GM19099 (cell line): ENCODE results near the gene COMTD1.

ENCODE experiments used
- POLR2A ChIP-seq: IDR thresholded peaks from 3 replicates; pipeline ENCODE4 v1.6.1; 2011; ENCODE audit warnings: low read depth; ENCODE audit not compliant: insufficient read length; ENCODE audit errors: extremely low read depth

The COMTD1 gene

DNA sequence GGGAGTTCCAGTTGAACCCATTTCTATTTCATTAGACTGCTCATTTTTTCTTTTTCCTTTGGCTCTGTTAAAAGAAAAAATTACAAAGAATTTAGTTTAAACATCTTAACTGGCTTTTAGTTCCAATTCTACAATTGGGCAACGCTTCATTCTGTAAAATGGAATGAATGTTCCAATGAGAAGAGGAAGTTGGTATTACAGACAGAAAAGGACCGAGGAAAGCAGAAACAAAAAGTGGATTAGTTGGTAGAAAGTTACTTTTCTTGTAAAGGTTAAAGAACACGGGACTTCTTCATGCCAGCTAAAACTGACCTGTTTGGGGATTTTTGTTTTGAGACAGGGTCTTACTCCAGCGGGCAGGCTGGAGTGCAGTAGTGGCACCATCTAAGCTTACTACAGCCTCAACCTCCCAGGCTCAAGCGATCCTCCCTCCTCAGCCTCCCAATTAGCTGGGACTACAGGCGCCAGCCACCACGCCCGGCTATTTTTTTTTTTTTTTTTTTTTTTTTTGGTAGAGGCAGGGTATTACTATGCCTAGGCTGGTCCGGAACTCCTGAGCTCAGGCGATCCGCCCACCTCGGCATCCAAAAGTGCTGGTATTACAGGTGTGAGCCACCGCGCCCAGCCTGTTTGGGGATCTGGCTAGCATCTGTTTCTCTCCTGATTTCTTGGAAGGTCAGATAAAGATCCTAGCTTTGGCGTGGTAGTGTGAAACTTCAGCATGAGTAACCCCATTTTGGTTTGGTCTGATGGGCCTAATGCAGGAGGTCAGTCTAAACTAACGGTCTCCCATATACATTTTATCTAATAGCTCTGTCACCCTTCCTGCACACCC lies 26.5 kb downstream of the COMTD1 start:
- no peak for TF ChIP-seq POLR2A

DNA sequence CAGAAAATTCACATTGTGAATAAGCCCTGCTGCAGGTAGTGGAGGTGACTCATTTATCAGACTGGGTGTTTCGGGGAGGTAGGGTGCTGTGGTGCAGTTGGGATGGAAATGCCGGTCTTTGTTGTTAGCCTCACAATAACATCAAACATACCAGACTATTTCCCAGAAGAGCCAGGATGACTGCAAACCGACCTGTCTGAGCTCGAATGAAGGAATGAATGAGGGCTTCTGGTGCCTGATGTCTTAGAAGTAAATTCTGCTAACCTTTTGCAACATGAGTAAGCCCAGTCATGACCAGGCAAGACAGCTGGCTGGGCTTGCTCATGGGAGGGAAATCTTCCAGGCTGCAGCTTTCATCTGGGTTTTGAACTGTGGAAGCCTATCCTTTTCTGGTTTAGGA lies 27.6 kb downstream of the COMTD1 start:
- TF ChIP-seq POLR2A = no peak

GRCh38 chr10:75207857-75208144 lies 28.0 kb downstream of the COMTD1 start:
- TF ChIP-seq POLR2A = no peak

- no peak for TF ChIP-seq POLR2A
Measured at GRCh38 chr10:75207079-75207856, 28.5 kb downstream of the COMTD1 start.

- no peak for TF ChIP-seq POLR2A
Measured at GRCh38 chr10:75205908-75206307, 29.8 kb downstream of the COMTD1 start.

DNA sequence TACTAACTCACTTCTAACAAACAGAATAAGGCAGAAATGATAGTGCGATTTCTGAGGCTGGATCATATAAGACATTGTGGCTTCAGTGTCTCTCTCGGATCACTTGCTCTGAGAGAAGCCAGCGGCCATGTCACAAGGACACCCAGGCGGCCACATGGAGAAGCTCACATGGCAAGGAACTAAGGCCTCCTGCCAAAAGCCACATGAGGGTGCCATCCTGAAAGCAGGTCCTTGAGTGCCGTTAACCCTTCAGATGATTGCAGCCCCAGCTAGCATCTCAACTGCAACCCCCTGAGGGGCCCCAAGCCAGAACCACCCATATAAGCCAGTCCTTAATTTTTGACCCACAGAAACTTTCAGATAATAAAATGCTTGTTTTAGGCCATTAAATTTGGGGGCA lies 32.0 kb downstream of the COMTD1 start:
- no peak for TF ChIP-seq POLR2A

- TF ChIP-seq POLR2A = no peak
Measured at GRCh38 chr10:75202321-75203045, 33.3 kb downstream of the COMTD1 start.

GRCh38 chr10:75201793-75202307 lies 33.9 kb downstream of the COMTD1 start:
- TF ChIP-seq POLR2A = no peak

DNA sequence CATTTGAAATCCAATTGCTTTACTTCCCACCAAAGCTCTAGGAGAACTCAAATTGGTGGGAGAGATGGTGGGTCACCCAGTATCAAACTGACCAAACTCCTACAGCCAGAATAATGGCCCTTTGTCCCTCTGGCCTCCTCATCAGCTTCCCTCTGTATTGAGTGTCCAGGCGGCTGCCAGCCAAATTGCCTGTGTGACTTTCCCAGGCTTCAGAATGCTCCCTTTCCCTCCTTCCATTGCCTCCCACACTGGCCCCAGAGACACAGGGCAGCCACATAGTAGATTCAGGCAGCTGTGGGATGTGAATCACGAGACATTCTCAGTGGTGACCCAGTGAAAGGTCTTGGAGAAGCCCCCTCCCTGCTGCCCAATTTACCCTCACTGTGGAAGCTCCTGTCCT lies 37.9 kb downstream of the COMTD1 start:
- TF ChIP-seq POLR2A = no peak

- TF ChIP-seq POLR2A = no peak
Measured at GRCh38 chr10:75197066-75197465, 38.7 kb downstream of the COMTD1 start.

GRCh38 chr10:75195035-75195763 lies 40.6 kb downstream of the COMTD1 start:
- no peak for TF ChIP-seq POLR2A

DNA sequence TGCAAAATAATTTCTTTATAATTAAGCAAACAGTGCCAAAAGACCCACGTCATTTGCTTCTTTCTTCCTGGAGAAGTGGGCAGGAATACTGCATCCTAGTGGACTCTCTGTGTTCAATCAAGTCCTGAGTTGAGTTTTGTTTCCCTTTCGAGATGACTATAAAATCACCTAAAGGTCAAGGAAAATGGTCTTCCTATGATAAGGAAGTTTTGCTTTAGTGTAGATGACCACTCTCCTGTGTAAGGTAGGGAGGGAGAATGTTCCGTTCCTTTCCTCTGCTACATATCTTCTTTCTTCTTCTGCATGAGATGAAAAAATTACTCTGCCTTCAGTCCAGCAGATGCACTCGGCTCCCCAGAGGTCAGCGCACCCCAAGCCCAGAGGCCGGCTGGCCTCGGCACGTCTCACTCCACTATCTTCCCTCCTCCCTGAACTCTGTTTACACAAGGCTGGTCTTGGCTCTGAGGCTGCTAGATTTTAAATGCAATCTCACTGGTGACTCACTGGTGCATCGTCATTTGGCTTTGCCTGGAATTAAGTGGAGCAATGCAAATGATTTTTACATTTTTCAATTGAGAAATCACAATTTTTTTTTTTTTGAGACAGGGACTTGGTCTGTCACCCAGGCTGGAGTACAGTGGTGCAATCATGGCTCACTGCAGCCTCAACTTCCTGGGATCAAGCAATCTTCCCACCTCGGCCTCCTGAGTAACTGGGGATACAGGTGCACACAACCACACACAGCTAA lies 43.8 kb downstream of the COMTD1 start:
- TF ChIP-seq POLR2A = no peak

DNA sequence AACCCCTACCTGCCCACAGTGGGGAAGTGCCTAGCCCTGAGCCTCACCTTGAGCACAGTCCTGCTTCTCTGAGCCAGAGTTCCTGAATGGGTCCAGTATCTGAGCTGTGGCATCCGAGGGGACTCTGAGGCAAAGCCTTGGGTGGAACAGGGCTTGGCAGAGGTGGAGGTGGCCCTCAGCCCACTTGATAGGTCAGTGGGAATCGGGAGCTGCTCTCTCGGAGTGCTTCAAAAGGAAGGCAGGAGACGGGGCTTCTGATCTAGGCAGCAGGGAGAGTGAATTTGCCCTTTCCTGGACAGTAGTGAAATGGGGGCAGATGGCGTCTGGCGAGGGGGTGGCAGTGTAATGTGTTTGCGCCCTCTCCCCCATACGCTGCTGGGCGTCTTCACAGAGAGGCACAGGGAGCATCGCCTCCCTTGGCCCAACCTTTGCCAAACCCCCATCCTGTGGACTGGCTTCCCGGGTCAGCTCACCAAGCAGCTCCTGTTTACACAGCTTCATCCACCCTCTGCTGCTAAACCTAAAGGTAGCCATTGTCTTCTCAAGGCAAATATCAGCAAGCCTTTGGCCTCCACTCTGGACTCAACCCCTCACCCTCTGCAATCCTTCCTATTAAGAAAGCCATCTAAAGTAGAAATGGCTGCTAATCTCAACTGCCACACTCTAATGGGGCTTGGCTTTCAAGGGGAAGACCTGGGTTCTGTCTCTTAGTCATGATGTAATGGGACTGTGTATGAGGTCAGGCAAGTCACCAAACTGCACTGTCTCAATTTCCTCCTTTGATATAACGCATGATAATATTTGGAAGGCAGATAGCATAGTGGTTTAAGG lies 46.3 kb downstream of the COMTD1 start:
- no peak for TF ChIP-seq POLR2A
